ENCODE data around the gene DENND2C.

DNA sequence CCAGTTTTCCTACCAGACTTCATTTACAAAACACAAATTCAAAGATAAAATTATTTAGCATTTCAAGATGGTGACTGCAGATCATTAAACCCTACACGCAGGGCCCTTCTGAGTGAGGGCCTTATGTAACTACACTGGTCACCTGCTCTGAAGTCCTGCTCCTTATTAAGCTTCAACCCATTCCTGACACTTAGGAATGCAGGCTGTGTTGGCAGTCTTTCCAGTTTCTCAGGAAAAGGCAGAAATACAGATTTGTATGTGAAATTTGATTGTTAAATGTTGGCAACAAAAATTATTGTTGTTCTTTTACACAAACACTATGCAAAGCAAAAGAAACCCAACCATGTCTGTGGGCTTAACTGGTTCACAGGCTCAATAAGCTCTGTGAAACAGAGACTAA is 62.6 kb downstream of the DENND2C start:
- TF ChIP-seq RARG (CRISPR knock-in tag; IDR thresholded peaks at IDR 0.05; ENCODE audit: low read depth) (no peak), EED (CRISPR knock-in tag; IDR thresholded peaks at IDR 0.05) (no peak), MXI1 (IDR thresholded peaks at IDR 0.05; ENCODE audit: borderline replicate concordance, low read depth, low read length) (no peak), ZBTB38 (CRISPR knock-in tag; IDR thresholded peaks at IDR 0.05) (no peak), TBL1XR1 (IDR thresholded peaks at IDR 0.05; ENCODE audit: borderline replicate concordance, low read length, partially characterized antibody) (no peak)
- TF ChIP-seq, protein P1, sequence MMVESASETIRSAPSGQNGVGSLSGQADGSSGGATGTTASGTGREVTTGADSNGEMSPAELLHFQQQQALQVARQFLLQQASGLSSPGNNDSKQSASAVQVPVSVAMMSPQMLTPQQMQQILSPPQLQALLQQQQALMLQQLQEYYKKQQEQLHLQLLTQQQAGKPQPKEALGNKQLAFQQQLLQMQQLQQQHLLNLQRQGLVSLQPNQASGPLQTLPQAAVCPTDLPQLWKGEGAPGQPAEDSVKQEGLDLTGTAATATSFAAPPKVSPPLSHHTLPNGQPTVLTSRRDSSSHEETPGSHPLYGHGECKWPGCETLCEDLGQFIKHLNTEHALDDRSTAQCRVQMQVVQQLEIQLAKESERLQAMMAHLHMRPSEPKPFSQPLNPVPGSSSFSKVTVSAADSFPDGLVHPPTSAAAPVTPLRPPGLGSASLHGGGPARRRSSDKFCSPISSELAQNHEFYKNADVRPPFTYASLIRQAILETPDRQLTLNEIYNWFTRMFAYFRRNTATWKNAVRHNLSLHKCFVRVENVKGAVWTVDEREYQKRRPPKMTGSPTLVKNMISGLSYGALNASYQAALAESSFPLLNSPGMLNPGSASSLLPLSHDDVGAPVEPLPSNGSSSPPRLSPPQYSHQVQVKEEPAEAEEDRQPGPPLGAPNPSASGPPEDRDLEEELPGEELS (CRISPR knock-in tag; IDR thresholded peaks at IDR 0.05), result no peak
